GM18520 (cell line): Measurements from ENCODE around the gene ATXN7.

Experiments used
- ATAC-seq: cut with Tn5 transposase; IDR thresholded peaks from one replicate; pipeline ENCODE4 v1.9.1; 2021; ENCODE audit not compliant: unreplicated experiment

Gene ATXN7

GRCh38 chr3:64009528-64009927 is 145.9 kb downstream of the ATXN7 start:
- ATAC-seq = no peak

- no peak for ATAC-seq
Observed at GRCh38 chr3:64010199-64010598, 146.5 kb downstream of the ATXN7 start.

DNA sequence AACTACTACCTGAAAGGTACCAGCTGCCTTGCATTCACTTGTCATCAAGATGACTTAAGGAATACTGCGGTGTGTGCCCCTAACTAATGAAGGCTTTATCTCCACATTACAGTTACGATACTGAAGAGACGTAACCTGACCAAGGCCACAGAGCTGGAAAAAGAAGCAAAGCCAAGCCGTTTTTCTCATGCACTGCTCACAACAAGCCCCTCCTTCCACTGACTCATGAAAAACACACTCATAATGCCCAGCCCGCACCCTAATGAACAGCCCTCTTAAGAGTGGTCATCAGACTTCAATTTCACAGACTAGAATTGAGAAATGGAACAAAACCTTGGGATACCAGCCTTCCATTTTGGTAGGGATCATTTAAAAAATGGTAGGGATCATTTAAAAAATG is 148.0 kb downstream of the ATXN7 start:
- ATAC-seq = no peak

GRCh38 chr3:64016941-64017620 is 153.4 kb downstream of the ATXN7 start:
- no peak for ATAC-seq

GRCh38 chr3:64019271-64019670 is 155.6 kb downstream of the ATXN7 start:
- no peak for ATAC-seq

GRCh38 chr3:64019879-64020278 is 156.2 kb downstream of the ATXN7 start:
- no peak for ATAC-seq

DNA sequence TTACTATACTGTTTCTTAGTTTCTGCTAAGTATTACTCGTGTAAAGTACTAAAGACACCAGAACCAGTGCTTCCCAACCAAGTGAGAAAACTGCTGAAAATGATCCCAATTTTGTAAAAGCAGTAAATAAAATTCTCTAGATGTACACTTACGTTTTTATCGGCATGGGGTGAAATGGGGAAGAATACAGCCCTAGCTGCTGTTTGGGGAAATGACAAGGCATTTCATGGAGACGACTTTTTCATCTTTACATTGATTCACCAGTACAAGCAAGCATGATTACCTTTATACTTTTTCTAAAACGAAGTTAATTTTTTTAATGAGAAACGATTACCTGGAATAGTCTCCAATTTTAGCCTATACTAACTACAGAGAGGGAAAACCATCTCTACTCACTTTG is 158.3 kb downstream of the ATXN7 start:
- ATAC-seq = no peak

DNA sequence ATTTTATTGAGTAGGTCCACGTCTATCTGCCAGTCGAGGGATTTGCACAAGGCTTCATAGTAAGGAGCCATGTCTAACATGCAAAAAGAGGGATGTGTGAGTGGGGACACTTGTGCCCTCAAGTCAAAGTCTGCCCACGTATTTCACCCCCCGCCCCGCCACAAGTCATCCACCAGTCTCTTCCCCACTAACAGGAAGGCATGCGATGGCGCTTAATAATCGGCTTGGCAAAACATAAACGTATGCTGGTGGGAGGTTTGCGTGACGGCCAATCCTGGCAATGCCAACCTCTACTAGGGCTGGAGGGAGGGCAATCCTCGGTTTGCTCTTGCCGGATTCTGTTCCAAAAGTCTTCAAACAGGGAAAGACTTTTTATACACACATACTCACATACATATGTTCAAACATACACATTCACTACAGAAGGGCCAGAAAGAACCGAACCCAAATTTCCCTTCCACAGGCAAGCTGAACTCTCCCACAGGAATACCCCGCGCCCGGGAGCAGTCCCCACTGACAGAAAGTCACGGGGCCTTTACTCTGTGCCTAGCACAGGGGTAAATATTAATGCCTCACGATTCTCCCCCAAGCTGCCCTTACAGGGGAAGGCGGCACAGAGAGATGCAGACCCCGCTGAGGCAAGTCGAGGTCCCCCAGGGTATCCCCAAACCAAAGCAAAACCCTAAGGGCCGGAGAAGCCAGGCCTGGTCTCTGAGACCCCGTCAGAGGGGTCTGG is 159.0 kb downstream of the ATXN7 start:
- no peak for ATAC-seq

- ATAC-seq = peak; percentile 92
Observed at GRCh38 chr3:64023187-64023860, 159.7 kb downstream of the ATXN7 start, which contains the start of gene PSMD6. Gene PSMD6 (minus strand): TSS chr3:64023494. CDS start chr3:64023419, 75 bp downstream.

DNA sequence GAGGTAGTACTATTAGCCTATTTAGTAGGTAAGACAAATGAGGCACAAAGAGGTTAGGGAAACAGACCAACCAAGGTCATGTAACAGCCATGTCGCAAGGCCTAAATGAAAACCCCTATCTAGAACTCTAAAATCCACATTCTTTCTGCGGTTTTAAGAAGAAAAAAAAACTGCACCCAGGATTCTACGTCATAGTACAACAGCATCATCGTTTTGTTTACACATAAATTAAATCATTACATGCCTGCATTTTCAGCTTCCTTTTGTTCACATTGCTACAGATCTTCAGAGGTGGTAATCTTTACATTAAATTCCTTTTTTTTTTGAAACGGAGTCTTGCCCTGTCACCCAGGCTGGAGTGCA is 160.2 kb downstream of the ATXN7 start:
- no peak for ATAC-seq

- no peak for ATAC-seq
Observed at GRCh38 chr3:64026346-64026745, 162.7 kb downstream of the ATXN7 start.

- no peak for ATAC-seq
Observed at GRCh38 chr3:64027658-64028057, 164.0 kb downstream of the ATXN7 start.

- ATAC-seq = no peak
Observed at GRCh38 chr3:64028754-64029153, 165.1 kb downstream of the ATXN7 start.

GRCh38 chr3:64029287-64029686 is 165.6 kb downstream of the ATXN7 start:
- no peak for ATAC-seq

DNA sequence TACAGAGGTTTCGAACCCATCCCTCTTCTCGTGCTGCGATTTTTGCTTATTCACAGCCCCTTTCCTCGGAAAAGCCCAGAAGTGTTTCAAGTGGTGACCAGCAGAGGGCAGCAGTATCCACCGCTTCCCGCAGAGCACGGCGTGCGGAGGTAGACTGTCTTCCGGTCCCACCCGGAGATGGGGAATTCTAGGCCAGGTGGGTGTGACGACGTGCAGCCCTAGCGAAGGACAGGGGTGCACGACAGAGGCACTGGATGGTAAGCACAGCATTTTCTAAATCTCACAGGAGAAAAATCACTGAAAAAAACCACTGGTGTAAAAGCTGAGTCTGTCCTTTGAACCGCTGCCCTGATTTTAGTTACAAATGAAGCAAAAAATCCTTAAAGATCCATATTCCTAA is 167.1 kb downstream of the ATXN7 start:
- peak; percentile 82 for ATAC-seq

- ATAC-seq = no peak
Observed at GRCh38 chr3:64031540-64032508, 168.2 kb downstream of the ATXN7 start.

DNA sequence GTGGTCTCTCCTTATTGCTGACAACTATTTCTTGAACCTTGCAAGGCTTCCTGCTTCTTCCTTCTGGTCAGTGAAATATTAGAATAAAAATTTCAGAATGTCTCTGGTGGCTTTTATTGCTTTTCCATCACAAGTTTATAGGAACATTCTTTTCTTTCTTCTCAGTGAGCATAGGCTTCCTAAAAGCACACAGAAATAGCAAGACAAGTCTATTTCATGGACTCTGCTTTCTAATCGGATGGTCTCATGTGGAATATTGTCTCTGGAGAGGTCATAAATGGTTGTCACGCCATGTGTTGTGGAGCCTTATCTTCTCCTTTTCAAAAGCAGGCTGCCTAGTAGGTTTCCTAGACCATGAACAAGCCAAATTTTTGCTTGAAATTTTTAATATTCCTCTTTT is 169.4 kb downstream of the ATXN7 start:
- ATAC-seq = no peak

- no peak for ATAC-seq
Observed at GRCh38 chr3:64037084-64037483, 173.4 kb downstream of the ATXN7 start.

DNA sequence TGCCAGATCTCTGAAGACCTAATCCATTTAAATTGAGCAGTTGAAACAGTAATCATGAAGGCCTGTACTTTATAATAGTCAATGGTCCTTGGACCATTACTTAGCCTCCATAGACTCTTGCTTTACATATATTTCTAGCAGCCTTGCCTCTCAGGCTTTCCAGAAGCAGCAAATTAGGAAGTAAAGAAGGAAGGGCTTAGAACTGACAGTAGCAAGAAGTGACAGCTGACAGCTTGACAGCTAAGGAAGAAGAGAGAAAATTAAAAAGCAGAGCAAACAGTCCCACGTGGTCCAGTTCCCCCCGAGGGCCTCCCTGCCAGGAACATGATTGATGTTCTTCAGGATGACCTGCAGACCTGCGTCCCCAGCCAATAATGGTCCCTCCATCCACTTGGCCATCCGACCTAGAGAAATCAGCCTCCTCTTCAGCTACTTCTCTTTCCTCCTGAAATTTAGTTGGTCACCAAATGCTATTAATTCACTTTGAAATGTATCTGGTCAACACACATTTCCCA is 174.6 kb downstream of the ATXN7 start:
- ATAC-seq = no peak

GRCh38 chr3:64039332-64039731 is 175.7 kb downstream of the ATXN7 start:
- no peak for ATAC-seq
